ENCODE results near the gene GAD2.

The GAD2 gene

DNA sequence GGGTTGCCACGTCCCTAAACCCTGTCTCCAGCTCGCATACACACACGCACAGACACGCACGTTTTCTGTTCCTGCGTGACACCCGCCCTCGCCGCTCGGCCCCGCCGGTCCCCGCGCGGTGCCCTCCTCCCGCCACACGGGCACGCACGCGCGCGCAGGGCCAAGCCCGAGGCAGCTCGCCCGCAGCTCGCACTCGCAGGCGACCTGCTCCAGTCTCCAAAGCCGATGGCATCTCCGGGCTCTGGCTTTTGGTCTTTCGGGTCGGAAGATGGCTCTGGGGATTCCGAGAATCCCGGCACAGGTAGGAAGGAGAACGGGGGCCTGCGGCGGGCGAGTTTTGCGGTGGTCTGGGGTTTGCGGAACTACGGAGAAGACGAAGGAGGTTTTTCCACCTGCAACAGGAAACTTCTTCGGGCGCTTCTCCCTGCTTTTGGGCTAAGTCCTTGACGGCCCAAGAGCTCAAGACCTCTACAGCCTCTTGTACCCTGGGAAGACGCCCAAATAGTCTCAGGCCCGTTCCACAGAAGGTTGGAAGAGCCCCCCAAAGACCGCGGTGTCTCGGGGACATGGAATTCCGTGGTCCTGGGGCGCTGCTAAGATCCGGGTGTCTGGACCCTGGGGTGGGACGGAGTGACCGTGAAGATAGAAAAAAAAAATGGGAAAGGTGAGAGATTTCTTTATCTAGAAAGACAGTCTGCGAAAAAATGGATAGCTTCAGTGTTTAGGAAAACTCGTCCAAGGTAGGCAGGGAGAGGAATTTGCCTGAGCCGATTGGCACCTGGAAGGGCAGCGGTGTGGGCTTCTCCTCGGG lies at the start of gene GAD2:
Gene GAD2 (plus strand): TSS at position 190 of the 811 bp plus-strand sequence. CDS start 36 bp downstream, at position 226.
- no peak for DNase-seq

DNA sequence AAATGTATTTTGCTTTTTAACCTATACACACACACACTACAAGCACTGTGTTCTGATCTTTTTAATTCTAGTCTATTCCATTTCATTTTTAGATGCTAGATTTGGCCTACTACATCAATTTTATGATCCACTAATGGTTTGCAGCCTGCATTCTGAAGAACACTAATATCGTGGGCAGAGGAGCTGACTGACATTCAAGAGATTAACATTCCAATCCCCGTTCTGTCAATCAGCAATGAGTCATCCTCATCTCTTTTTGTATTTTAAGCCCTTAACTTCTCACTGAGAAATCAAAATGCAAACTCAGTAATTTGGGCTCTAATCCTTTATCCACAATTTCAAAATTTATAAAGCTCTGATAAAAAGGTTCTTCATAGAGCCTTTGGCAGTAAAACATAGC lies 47.1 kb upstream of the GAD2 start:
- DNase-seq, result no peak

DNA sequence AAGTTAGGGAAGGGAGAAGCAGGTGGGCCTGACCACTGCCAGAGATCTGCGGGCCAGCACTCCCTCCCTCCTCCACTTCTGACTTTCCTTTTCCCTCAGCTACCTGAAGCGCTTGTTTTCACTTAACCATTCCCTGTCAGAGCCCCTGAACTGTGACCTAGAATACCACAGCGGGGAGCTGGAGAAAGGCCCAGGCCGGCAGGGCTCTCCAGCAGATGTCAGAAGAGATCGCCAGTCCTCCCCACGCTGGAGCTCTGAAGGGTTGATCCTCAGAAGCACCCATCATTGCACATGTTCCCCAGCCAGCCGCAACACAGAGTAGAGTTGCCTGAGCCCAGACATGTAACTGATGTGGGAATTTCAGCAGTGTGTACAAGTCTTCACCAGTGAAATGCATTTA lies 44.4 kb upstream of the GAD2 start:
- no peak for DNase-seq

DNA sequence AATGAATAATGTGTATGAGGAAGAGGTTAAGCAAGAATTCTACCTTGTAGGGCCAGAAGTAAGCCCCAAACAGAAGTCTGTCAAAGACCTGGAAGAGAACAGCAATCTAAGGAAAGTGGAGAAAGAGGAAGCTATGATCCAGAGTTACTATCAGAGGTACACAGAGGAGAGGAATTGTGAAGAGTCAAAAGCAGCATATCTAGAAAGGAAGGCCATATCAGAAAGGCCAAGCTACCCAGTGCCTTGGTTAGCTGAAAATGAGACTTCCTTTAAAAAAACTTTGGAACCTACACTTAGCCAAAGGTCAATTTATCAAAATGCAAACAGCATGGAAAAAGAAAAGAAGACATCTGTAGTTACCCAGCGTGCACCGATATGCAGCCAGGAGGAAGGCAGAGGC lies 42.7 kb upstream of the GAD2 start:
- DNase-seq, result no peak

DNA sequence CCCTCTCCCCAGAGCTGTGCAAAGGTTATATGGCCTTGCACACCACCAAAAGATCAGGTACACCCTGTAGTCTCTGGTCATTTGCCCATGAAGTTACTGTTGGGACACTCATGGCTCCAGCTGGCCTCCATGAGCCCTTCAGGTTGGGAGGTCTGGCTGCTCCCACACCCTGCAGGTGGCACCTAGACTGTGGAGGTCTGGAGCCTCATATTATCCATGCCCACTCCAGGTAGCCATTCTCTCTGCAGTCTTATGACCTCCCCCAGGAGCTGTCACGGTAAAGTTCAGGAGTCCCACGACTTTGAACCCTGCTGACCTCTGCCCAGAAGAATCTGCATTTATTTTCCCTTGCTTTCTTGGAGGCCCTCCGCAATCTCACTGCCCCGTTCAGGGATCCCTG lies 39.2 kb upstream of the GAD2 start:
- no peak for DNase-seq

DNA sequence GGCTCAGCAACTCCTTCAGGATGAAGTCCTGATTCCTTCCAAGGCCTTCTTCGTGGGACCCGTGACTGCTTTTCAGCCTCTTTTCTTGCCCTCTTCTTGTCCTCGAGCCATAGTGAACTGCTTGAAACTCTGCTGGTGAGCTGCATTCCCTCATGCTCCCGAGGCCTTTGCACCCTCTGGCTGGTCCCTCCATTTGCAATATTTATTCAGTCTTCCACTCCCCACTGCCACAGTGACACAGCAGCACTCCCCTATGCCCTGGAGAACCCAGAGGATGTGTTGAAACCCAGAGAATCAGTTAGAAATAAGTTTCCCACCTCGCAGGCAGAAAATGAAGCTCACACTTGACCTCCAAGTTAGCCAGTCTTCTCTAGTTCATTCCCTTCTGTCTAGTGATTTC lies 22.3 kb upstream of the GAD2 start:
- DNase-seq, result no peak

DNA sequence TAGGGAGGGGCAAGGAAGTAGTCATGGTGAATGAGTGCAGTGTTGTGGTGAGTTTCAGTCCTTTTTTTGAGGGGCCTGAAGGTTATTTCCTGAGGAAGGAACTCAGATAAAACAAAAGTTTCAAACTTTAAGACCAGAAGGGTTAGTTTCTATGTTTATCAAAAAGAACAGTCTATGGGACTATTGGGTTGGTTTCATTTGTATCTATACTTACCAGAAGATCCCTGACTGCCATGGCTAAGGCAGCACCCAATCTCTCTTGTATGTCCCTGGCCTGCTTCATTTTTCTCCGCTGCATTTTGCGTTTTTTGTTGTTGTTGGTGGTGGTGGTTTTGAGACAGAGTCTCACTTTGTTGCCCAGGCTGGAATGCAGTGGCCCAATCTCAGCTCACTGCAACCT lies 19.3 kb upstream of the GAD2 start:
- DNase-seq, result no peak

DNA sequence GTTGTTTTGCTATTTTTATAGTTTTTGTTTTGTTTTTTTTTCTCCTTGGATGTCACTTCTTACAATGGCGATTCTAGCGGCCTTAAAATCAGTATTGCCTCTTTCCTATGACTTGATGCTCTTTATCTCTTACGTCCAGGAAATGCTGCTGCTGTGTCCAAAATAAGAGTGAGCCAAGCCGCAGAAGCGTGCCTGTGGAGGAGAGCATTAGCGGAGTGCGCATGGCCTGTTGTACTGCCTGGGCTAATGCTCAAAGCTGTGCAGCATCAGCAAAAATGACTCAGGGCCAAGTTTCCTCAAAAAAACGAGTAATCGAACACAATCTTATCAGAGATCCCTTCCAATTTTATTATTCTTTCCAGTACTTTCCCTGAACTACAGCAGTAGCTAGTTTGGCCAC lies 18.5 kb upstream of the GAD2 start:
- no peak for DNase-seq

DNA sequence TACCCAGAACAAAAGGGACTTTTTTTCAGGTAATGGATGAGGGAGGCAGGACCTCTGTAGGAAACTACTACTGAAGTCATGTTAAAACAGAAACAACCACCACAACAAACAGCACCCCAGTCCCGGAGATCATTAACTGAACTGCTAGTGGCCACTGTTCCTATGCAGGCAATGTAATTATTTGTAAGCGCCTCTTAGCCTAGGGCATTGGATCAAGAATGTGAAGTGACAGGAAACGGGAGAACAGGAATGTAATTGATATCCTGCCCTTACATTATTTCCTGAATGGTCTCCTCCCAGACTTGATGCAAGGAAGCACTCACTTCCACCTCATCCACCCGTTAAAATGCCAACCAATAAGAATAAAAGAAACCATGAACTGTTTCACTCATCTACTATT lies 16.7 kb upstream of the GAD2 start:
- no peak for DNase-seq

DNA sequence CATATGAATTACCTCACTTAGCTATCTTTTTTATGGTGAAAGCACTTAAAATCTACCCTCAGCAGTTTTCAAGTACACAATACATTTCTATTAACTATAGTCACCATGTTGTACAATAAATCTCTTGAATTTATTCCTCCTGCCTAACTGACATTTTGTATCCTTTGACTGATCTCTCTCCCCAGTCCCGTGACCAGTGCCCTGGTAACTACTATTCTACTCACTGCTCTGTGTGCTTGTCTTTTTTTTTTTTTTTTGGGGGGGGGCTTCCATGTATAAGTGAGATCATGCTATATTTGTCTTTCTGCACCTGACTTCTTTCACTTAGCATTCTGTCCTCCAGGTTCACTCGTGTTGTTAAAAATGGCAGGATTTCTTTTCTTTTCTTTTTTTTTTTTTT lies 11.4 kb upstream of the GAD2 start:
- DNase-seq, result no peak

DNA sequence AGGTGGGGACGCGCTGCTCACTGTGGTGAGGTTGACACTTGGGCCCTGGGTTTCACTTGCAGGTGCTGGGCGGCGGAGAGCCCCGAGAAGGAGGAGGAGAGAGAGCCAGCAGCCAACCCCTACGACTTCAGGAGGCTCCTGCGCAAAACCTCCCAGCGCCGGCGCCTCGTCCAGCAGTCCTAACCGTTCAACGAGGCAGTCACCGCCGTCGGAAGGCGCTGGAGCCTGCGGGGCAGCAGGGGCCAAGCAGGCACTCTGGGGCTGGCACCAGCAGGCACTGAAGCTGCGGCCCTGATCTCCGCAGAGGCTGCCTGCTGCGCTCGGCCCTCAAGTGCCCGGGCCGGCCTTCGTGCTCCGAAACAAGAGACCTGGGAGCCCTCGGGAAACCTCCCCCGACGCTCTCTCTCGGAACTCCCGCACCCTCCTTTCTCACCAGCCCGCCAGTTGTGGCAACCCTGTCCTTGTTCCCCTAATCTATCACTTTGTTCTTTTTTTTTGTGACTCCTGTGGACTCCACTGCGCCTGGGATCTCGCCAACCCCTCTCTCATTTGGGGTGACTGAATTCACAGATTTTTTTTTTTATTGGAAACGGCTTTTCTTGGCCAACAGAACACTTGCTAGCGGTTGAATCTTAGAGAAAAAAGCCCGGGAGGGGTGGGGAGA lies 4.7 kb upstream of the GAD2 start:
- DNase-seq, result no peak

DNA sequence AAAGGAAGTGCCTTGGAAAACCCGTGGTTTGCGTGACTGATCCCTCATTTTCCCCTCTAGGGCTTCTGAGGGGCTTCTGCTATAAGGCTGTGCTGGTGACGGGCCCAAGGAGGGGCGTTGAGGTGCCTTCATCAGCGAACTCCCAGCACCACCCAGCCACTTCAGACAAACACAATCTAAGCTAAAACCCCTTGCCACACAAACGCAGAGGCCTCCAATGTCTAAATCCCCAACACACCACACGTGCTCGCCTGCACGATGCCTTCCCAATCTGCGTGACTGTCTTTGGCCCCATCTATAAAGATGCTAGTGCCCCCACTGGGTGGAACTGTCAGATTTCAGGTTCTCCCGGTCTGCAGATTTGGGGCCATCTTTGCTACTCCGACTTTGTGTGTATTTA lies 4.1 kb upstream of the GAD2 start:
- no peak for DNase-seq

DNA sequence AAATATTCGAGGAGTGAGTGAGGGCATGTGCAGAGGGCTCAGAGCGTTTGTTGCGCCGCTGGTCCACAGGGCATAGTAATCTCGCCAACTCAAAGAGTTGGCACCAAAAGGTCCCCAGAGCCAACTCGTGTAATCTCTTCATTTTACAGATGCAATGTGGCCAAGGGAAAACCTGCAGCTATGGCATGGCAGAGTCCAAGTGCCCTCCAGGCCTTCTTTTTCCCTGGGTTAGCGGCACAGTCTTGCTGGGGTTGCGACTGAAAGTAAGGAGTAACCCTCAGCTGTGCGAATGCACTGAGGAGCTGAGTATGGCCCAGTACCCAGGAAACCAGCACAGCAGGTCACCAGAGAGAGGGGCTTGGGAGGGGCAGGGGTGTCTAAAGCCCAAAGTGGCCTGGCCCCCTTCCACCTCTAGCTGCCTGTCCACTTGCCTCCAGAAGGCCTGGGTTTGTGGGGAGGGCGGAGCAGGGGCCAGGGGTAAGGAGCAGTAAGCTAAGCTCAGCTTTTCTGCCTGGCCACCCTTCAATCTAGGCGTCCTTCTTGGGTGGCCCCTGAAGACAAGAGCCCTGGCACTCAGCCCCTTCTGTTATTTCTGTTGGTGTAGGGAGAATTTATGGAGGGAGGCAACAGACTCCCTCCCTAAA lies 3.3 kb upstream of the GAD2 start:
- DNase-seq, result no peak

DNA sequence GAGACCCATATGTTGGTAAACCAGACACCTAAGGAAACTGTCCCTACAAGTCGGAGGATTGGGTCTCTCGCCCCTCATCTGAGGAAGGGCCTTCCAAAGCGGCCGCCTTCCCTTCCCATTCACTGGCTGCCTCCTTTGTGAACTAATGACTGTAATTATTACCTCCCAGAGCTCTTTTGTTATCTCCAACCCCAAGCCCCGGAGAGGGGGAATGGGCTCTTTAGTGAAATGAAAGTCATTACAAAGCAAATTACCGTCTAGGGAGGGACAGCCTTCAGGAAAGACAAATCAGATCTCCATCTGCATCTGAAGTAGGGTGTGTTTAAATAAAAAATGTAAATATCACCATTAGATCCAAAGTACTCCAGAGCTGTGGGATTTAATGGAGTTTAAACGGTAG lies 2.6 kb upstream of the GAD2 start:
- no peak for DNase-seq

DNA sequence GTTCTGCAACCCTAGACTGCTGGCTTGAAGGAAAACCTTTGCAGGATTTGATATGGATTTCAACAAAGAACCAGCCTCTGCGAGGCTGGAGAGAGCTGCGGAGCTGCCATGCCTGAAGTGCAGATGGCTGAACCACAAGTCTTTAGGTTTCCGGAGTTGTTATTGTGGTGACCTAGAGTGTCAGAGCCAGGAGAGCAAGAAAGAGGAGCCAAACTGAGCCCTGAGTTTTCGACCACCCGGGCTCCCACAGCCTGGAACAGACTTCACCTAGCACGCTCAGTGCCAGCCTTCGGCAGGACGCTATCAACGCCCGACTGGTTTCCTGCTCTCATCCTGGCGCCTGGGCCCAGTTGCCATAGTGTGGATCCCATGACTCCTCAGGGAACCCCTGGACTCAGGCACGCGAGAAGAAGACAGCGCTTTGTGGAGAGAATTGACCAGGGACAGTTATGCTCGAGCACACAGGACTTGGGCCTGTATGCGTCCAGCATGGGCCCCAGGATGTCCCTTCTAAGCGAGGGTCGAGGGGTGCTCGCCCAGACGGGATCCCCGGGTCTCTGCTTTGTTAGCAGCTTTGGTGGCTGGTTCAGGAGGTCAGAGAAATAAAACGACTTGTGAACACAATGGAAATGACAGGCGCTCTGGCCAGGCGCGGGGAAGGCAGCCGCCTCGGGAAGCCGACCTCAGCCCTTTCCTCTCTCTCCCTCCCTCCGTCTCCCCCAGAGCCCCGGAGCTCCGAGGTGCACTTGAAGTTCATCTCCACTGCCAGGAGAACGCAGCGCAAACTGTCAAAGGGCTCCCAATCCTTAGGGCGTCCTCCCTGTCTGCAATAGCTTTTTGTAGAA lies 1.8 kb upstream of the GAD2 start:
- DNase-seq, result no peak

DNA sequence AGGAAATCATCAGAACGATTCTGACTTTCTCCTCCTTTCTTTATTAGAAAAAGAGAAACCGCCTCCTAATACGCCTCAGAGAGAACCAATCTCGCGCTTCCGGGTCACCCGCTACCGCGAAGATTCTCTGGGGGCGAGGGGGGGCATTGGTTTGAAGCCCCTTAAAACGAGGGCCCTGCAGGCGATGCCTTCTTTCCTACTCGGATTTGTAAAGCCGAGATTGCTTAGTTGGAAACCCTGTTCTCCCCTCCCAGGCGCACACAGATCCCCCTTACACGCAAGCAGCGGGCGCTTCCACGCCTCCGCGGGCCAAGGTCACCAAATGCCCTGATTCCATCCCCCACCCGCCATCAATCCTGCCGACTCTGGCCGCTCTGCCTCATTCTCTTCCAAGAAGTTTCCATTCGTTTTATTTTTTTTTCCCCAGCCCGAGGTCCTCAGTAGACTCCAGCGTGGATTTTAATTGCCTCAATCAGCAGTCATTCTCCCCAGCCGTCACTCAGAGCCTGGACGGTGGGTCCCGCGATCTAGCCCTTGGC lies 1.1 kb upstream of the GAD2 start:
- no peak for DNase-seq

DNA sequence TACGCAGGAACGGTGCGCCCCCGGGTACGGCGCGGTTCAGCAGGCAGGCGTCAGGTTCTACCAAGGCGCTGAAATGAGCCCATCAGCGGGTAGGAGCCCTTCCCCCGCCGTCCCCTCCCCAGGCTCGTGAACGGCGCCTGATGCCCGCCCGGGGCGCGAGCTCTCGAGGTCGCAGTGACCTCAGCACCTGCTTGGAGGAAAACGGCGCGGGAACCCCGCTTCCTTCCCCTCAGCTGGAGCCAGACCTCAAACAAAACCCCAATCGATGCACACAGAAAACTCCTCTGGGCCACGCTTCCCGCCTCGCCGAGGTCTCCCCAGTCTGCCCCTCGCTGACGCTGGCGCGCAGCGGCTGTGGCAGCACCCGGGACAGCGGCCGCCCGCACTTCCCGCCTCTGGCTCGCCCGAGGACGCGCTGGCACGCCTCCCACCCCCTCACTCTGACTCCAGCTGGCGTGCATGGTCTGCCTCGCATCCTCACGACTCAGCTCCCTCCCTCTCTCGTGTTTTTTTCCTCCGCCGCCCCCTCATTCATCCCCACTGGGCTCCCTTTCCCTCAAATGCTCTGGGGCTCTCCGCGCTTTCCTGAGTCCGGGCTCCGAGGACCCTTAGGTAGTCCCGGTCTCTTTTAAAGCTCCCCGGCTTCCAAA lies 514 bp upstream of the GAD2 start:
- DNase-seq, result no peak

DNA sequence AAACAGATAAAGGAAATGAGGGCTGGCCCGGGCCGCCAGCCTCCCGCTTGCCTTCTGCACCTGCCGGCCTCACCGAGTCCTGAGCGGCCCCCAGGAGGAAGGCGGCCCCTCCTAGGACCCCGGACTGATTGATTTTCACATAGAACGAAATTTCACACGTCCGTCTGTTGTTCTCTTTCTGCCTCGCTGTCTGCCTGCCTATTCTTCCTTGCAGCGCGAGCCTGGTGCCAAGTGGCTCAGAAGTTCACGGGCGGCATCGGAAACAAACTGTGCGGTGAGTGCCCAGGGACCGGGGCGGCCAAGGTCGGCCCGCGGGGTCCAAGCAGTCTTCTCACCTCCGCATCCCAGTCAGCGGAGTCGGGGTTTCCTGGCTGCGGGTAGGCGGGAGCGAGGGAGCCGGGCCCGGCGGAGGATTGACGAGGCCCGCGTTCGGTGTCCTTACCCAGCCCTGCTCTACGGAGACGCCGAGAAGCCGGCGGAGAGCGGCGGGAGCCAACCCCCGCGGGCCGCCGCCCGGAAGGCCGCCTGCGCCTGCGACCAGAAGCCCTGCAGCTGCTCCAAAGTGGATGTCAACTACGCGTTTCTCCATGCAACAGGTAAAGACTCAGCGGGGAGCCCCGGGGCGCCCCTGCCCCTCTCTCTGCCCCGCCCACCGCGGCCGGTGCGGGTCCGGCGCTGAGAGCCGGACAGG lies 967 bp downstream of the GAD2 start:
- no peak for DNase-seq

DNA sequence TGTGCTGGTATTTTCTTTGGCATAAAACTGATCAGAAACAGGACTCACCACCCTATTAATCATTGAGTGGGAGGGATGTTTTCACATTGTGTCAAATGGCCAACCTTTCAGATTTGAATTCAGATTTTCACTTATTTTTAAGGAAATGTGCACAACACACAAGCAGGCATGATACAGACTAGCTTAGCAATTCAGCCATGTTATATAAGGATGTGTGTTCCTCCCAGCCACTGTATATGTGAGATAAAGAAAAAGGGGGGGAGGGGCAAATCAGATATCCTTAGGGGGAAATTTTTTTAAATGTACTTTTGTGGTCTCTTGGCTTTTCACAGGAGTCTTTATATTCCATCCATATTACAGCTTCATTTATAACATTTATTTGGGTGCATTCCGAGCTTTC lies 3.1 kb downstream of the GAD2 start:
- no peak for DNase-seq

DNA sequence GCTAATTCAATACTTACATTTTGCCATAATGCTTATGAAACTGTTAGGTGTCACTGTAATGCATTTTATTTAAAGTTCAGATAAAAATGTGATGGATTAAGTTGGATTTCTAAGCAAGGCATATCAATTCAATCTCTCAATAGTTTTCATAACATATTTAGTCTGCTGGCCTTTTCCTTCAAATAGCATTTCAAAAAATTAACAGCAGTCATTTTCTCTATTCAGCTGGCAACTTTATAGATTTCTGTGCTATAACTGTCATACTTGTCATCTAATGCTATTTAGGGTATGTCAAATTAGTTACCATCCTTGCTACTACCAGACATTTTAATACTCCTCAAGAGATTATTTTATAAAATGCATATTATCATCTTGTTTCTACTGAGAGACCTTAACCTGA lies 4.3 kb downstream of the GAD2 start:
- DNase-seq, result no peak

DNA sequence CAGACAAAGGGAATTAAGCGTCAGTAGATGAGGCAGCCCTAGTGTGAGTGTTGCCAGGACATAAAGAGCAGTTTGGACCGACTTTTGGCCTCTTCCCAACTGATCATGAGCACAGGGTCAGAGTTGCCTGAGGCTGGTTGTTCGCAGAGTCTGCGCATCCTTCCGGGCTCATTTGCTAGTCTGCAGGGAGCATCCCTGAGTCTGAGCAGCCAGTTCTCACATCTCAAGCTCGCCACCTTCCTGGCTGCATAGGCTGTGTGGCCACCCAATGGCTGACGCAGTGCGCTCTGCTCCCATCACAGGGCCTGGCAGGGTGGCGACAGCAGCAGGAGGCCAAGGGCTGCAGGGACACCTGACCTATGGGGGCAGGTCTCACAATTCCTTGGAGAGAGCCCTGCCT lies 5.0 kb downstream of the GAD2 start:
- DNase-seq, result no peak

DNA sequence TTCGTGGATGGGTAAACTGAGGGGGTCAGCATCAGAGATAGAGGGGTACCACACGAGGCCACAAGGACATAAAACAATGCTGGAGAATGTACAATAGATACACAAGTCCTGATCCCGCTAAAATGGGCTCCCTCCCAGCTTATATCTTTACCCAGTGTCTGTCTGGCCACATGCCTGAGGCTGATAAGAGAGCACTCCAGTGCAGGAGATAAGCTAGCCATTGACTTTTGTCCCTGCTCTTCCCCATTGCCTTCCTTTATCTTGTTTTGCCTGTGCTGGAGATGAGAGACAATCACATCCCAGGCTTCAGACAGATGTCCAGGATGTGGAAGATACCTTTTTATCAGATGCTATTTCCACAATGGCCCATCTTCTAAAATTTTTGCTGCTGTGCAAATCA lies 6.0 kb downstream of the GAD2 start:
- no peak for DNase-seq
